ENCODE data around the gene RAB31.
"Not testable (repeated sequence)": the region's sequence is repeated elsewhere in the genome, so short reads cannot be mapped to it uniquely, and the experiment has no call there.

RAB31 gene

GRCh38 chr18:9758624-9759075 is 50.5 kb downstream of the RAB31 start:
- no peak for DNase-seq (ENCODE audit: low read depth, low spot score)

GRCh38 chr18:9760641-9761040 is 52.5 kb downstream of the RAB31 start:
- no peak for DNase-seq (ENCODE audit: low read depth, low spot score)

- no peak for DNase-seq (ENCODE audit: low read depth, low spot score)
These were observed 54.4 kb downstream of the RAB31 start for GRCh38 chr18:9762526-9762925.

- DNase-seq (ENCODE audit: low read depth, low spot score) = no peak
These were observed 55.1 kb downstream of the RAB31 start for GRCh38 chr18:9763157-9763556.

GRCh38 chr18:9764011-9764481 is 55.9 kb downstream of the RAB31 start:
- no peak for DNase-seq (ENCODE audit: low read depth, low spot score)

GRCh38 chr18:9765501-9765900 is 57.4 kb downstream of the RAB31 start:
- DNase-seq (ENCODE audit: low read depth, low spot score) = no peak

GRCh38 chr18:9766076-9766481 is 58.0 kb downstream of the RAB31 start:
- DNase-seq (ENCODE audit: low read depth, low spot score) = no peak

- no peak for DNase-seq (ENCODE audit: low read depth, low spot score)
These were observed 58.6 kb downstream of the RAB31 start for GRCh38 chr18:9766740-9767139.

GRCh38 chr18:9768071-9768691 is 60.1 kb downstream of the RAB31 start:
- not testable (repeated sequence) for DNase-seq (ENCODE audit: low read depth, low spot score)

- not testable (repeated sequence) for DNase-seq (ENCODE audit: low read depth, low spot score)
These were observed 62.0 kb downstream of the RAB31 start for GRCh38 chr18:9770111-9770510.

- no peak for DNase-seq (ENCODE audit: low read depth, low spot score)
These were observed 63.3 kb downstream of the RAB31 start for GRCh38 chr18:9771261-9771976.

GRCh38 chr18:9771977-9772660 is 64.0 kb downstream of the RAB31 start:
- DNase-seq (ENCODE audit: low read depth, low spot score) = no peak

- no peak for DNase-seq (ENCODE audit: low read depth, low spot score)
These were observed 65.0 kb downstream of the RAB31 start for GRCh38 chr18:9772847-9773677.

- no peak for DNase-seq (ENCODE audit: low read depth, low spot score)
These were observed 66.0 kb downstream of the RAB31 start for GRCh38 chr18:9774150-9774549.

- no peak for DNase-seq (ENCODE audit: low read depth, low spot score)
These were observed 67.1 kb downstream of the RAB31 start for GRCh38 chr18:9775178-9775577.

- DNase-seq (ENCODE audit: low read depth, low spot score) = no peak
These were observed 71.5 kb downstream of the RAB31 start for GRCh38 chr18:9779630-9780029.

GRCh38 chr18:9782073-9782857 is 74.2 kb downstream of the RAB31 start:
- no peak for DNase-seq (ENCODE audit: low read depth, low spot score)

GRCh38 chr18:9786631-9787030 is 78.5 kb downstream of the RAB31 start:
- no peak for DNase-seq (ENCODE audit: low read depth, low spot score)

GRCh38 chr18:9787036-9787435 is 78.9 kb downstream of the RAB31 start:
- no peak for DNase-seq (ENCODE audit: low read depth, low spot score)

- DNase-seq (ENCODE audit: low read depth, low spot score) = no peak
These were observed 79.6 kb downstream of the RAB31 start for GRCh38 chr18:9787712-9788111.

GRCh38 chr18:9788140-9788539 is 80.0 kb downstream of the RAB31 start:
- no peak for DNase-seq (ENCODE audit: low read depth, low spot score)

Measured in brain pericyte (primary cell).